ENCODE data around the gene TCP11.

Gene TCP11

GRCh38 chr6:35177596-35177995 is 36.5 kb upstream of the TCP11 start:
- TF ChIP-seq CTCF (IDR thresholded peaks at IDR 0.05): no peak

- TF ChIP-seq CTCF (IDR thresholded peaks at IDR 0.05): no peak
Observed at GRCh38 chr6:35177157-35177556, 36.0 kb upstream of the TCP11 start.

- no peak for TF ChIP-seq CTCF (IDR thresholded peaks at IDR 0.05)
Observed at GRCh38 chr6:35176301-35177024, 35.3 kb upstream of the TCP11 start.

GRCh38 chr6:35174501-35174900 is 33.4 kb upstream of the TCP11 start:
- TF ChIP-seq CTCF (IDR thresholded peaks at IDR 0.05): no peak

- TF ChIP-seq CTCF (IDR thresholded peaks at IDR 0.05): no peak
Observed at GRCh38 chr6:35174088-35174434, 32.9 kb upstream of the TCP11 start.

GRCh38 chr6:35173427-35174087 is 32.4 kb upstream of the TCP11 start:
- no peak for TF ChIP-seq CTCF (IDR thresholded peaks at IDR 0.05)

- TF ChIP-seq CTCF (IDR thresholded peaks at IDR 0.05): no peak
Observed at GRCh38 chr6:35173044-35173426, 31.9 kb upstream of the TCP11 start.

All from LNCAP (cell line).